GM13977 (cell line): ENCODE results near the gene CPN2.

Source experiments
- DNase-seq: peaks from one replicate; pipeline ENCODE4 v3.0.0; 2012; ENCODE audit warnings: low spot score
- CTCF ChIP-seq: IDR thresholded peaks from 2 replicates; pipeline ENCODE4 v1.5.1; 2012; ENCODE audit warnings: mild to moderate bottlenecking, control low read depth; ENCODE audit not compliant: insufficient read depth; ENCODE audit errors: extremely low read depth, missing control alignments
- in situ Hi-C: fragments of 300-500 bp; cut with MboI; formaldehyde crosslinking; loops from one replicate; pipeline ENCODE4 v1.12.0; 2022; ENCODE audit warnings: low sequenced_read_pairs, low pct_unique_long_range_greater_than_20kb, mixed read lengths, inconsistent platforms; ENCODE audit not compliant: unreplicated experiment

CPN2 gene

DNA sequence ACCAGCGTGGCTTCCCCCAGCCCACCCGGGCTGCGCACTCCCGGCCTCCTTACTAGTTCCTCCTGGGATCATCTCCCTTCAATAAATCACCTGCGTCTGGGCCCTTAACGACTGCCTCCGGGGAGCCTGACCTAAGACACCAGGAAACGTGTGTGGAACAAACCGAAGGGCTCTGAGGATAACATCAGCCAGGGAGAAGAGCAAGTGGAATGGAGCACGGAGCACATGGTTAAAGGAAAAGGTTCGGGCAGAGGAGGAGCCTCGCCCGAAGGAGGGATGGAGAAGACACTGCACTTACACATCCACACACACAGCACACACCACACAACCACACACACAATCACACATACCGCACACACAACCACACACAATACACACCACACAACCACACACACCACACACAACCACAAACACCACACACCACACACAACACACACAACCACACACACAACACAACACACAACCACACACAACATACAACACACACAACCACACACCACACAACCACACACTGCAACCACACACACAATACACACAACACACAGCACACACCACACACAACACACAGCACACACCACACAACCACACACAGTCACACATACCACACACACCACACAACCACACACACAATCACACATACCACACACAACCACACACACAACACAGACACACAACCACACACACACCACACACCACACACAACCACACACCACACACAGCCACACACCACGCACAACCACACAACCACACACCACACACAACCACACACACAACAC is 24.7 kb downstream of the CPN2 start:
- TF ChIP-seq CTCF, result no peak
- in situ Hi-C loops, result no loop called here
- DNase-seq, result peak; percentile 25

DNA sequence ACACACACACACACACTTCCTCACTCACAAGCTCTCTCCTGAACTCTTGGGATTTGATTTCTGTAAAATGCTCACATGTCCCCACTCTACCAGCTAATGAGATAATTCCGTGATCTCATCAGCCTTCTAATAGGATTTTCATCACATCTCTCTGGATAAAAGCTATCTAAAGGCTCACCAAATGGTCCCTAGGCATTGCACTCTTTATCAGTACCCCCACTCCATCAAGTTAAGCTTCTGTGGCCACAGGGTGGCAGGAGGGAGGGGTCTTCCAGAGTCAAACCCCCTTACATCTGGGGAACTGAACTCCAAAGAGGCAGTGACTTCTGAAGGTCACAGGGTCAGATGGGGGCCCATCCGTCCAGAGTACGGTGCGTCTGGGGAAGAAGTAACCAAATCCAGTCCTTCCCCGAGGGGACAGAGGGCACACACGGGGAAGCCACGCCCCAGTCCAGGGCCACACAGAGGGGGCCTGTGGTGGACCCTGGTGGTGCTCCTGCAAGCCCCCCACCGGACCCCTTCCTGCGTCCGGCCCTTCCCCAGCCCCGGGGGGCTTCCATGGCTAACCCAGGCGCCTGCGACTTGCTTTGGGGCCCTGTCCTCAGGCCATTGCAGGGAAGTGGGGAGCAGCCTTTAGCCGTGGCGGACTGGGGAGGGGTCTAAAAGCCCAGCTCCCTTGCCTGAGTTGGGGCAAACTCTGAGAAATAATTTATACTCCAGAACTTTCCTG is 25.5 kb downstream of the CPN2 start:
- peak; percentile 20 for DNase-seq
- TF ChIP-seq CTCF, result no peak
- in situ Hi-C loops, result no loop called here

DNA sequence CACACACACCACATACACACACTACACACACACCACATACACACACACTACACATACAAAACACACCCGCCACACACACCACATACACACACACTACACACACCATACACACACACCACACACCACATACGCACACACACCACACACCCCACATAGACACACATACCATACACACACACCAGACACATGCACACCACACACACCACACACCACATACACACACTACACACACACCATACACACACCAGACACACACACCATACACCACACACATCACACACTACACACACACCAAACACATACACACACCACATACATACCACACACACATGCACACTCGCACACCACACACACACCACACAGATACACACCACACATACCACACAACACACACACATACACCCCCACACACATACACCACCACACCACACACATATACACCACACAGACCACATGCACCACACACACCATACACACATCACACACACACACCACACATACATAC is 26.3 kb downstream of the CPN2 start:
- in situ Hi-C loops, result loop anchor here (25.0 kb wide), 1 partner anchor 663 kb away; no protein-coding TSS in a partner anchor
- DNase-seq, result no peak

DNA sequence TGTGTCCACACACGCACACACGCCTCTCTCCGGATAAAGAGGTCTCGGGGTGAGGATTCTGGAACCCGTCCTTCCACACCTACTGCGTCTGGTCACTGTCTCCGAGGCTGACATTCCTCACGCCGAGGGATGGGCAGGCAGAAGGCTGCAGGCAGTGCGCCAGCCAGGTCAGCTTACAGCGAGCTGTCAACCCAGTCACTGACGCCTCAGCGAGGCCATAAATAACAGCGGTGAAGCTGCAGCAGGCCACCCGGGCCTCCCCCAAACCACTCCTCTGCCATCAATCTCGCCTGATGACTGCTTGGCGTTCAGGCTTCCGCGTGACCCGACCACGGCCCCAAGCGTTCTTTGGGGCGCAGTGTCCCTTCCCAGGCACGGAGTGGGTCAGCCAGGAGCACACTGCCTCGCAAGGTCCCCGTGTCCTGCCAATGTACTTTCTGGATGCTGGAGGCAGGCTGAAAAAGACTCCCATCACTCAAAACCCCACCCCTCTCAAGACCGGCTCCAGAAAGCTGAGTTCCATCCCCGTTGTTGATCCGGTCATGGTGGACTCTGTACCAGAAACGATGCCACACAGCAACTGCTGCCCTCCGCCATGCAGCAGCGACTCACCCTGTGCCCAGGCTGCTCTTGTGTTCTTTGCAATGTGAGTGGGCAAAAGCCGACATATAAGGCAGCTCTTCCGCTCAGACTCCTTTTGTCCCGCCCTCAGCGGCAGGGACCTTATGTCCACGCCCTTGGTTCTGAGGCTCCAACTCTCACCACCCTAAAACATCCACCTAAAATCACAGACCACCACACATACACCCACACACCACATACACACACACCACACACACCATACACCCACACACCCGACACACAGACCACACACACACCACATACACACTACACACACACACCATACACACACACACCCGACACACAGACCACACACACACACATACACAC is 27.1 kb downstream of the CPN2 start:
- in situ Hi-C loops, result loop anchor here (25.0 kb wide), 1 partner anchor 662 kb away; no protein-coding TSS in a partner anchor
- DNase-seq, result peak; percentile 77
- TF ChIP-seq CTCF, result no peak

More for the DNA sequence above, 26.3 kb downstream of the CPN2 start:
- TF ChIP-seq CTCF, result no peak

DNA sequence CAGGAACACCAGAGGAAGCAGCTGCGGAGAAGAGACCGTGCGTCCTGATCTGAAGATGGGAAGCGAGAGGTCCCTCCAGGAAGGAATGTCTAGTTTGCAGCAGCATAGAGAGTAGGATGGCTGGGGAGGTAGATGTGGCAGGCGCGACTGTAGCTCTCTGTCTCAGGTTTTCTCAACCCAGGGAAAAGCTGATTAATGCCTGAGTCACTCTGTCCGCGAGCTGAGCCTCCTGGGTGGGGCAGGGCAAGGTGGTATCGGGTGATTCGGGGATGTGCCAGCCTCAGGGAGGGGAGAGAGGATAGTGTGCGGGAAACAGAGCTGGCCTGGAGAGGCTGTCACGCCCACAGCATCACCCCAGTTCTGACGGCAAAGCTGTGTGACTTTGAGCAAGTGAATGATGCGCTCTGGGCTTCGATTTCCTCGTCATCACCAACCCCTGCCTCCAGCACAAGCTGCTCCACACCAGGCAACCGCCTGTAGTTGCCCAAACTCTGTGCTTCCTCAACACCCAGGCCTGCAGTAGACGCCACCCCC is 28.4 kb downstream of the CPN2 start:
- no peak for TF ChIP-seq CTCF
- in situ Hi-C loops, result loop anchor here (25.0 kb wide), 1 partner anchor 660 kb away; no protein-coding TSS in a partner anchor
- DNase-seq, result peak; percentile 21
